GM21529 (cell line): ENCODE results near the gene PTPRG.

Experiments
- ATAC-seq: cut with Tn5 transposase; IDR thresholded peaks from one replicate; pipeline ENCODE4 v1.9.1; 2021; ENCODE audit not compliant: unreplicated experiment

The PTPRG gene

DNA sequence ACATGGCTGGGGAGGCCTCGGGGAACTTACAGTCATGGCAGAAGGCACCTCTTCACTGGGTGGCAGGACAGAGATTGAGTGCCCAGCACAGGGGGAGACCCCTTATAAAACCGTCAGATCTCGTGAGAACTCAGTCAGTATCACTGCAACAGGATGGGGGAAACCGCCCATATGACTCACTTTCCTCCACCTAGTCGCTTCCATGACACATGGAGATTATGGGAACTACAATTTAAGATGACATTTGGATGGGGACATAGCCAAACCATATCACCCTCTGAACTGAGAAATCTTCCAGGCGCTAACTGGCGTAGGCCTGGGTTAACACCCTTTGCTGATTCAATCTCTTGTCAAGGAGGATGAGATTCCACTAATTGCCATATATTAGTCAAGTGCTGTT lies 419.7 kb downstream of the PTPRG start:
- no peak for ATAC-seq

DNA sequence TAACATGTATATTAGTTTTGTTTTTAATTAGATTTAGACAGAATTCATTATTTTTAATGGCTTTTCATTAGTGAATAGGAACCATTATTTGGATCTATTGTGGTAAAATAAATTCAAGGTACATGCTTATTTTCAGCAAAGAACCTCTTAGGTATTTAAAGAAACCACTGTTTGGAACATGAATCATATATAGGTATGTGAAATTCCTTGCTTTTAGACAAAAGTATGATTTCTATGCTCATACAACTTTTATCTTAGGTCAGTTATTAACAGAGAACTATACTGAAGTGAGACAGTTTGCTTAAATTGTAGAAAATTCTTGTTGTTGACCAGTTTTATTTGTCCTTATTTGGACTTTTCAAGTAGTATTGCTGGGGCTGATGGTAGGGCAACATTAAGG lies 422.1 kb downstream of the PTPRG start:
- ATAC-seq, result no peak

DNA sequence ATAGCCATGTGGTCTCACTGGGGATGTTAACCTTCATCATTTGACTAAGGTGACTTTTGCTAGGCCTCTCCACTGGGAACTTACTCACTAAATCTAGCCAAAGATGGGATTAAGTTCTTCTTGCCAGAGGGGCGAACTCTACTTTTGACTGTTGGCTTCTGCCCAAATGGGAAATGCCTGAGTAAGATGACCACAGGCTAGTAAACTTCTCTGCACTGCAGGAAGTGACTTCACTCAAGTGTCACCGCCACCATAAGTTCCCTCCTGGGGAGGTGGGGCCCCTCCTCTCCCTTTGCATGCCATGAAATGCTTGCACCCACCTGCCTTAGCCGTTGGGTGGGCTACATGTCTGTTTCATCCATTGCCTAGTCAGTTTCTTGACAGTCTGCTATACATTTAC lies 423.6 kb downstream of the PTPRG start:
- ATAC-seq, result no peak

DNA sequence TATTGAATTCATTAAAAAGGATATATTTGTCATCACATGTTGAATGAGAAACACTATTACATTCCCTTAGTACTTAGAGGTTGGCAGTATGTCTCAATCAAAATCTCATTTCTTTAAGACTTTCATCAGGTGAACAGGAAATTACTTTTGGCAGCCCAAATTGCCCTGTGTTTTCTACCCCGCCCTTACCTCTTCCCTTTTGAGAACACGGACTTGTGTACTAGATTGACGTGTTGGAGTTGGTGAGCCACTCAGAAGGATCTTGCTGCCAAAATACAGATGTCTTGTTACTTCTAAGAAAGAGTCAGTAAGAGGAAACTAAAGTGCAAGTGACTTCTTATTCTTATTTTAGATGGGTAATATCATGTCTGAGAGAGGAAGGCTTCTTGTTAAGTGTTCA lies 425.1 kb downstream of the PTPRG start:
- ATAC-seq, result no peak

DNA sequence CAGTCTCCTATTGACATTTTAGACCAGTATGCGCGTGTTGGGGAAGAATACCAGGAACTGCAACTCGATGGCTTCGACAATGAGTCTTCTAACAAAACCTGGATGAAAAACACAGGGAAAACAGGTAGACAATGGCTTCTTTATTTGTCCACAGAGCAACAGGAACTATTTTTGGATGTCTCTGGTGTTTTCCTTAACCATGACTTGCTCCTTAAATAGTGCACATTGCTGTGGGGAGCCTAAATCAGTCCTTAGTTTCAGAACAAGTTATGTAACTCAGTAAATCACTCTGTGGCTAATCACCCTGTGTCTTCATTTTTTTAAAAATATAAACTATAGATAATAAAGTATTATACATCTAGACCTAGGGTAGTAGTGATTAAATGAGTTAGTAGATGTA lies 428.3 kb downstream of the PTPRG start:
- ATAC-seq, result no peak

DNA sequence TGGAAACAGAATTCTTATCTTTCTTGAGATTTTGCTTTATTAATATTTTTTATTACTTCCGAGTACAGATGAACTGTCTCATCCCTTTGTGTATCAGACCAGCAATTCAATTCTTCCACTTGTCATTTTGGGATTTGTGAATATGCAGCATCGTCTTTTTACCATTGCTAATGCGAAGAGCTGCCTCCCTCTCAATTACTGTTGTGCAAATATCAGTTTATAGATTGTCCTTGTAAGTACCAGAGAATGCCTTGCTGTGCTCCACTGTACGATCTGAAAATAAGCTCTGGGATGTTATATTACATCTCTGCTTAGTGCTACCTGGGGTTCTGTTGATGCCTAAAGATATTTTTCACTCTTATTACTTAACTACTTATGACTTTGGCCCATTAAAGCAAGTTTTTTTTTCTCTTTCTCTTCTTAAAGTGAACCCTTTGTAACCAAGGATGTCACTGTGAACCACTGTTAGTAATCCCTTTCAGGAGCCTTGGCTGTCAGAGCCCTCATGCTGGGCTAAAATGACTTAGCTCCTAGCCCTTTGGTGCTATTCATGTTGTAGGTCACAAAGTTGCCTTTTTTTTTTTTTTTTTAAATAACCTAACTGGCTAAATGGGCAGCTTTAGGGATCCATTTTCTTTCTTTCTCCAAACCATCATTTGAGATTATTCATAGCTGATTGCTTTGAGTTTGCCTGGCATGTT lies 429.1 kb downstream of the PTPRG start:
- no peak for ATAC-seq

DNA sequence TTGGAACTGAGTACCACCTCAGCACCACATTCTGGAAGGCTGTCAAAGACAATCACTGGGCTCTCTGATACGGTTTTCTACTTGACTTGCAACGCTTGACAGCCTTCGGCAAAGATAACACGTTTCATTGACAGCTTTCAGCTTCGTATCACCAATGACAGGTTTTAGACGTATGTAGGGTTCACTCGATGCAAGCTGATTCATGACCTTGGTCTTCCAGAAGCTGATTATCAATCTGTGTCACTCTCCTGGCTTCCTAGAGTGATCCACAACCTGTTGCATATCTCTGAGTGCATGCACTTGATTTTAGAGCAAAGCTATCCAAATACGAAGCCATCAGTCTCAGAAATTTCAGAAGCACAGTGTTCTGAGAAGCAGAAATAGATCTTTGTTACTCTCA lies 430.3 kb downstream of the PTPRG start:
- ATAC-seq, result no peak

DNA sequence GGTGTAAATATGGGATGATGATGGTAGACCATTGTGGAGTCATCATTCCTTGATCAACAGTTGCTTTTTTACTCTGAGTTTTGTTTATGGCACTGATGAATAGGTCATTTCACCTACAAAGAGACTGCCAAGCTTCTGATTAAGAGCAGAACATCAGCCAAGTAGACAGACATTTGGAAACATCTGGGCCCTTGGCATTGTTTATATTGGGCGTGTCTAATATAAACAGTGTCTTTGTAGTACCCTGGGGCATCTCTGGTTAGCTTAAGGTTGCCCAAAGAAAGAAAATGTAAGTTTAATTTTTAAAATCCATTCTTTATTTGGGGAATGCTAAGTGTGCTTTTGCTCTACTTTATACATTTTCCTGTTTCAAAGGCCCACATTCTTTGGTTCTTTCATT lies 435.0 kb downstream of the PTPRG start:
- no peak for ATAC-seq

DNA sequence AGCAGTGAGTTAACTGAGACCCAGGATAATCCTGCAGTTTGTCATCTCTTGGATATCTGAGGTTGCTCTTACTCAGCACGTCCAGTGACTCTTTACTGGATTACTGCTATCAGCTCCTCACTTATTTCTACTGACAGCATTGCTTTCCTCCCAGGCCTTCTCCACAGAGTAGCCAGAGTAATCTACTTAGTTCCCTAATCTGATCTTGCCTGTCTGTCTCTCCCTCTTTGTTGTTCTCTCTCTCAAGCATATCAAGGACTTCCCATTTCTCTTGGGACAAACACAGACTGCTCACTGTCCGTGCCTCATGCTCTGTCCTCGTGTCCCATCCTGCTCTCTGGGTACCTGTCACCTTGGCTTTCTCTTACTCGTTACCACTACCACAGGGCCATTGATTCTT lies 435.7 kb downstream of the PTPRG start:
- ATAC-seq, result no peak

DNA sequence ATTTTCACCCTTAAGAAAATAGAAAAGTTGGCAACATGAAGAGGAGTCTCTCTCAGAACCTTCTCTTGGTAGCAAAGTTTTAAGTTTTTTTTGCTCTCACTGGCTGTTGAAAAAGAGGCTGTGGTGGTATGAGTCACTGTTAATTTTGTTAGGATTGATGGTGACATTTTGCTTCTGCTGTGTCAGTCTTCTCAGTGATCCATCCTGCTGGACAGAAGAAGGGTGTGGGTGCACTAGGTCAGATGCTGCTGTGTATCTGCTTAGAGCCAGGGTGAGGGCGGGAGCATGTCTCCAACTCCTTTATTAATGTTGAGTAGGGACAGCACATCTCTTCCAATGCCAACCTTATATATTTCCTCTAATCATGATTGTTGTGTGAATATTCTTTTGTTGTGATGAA lies 442.5 kb downstream of the PTPRG start:
- no peak for ATAC-seq

DNA sequence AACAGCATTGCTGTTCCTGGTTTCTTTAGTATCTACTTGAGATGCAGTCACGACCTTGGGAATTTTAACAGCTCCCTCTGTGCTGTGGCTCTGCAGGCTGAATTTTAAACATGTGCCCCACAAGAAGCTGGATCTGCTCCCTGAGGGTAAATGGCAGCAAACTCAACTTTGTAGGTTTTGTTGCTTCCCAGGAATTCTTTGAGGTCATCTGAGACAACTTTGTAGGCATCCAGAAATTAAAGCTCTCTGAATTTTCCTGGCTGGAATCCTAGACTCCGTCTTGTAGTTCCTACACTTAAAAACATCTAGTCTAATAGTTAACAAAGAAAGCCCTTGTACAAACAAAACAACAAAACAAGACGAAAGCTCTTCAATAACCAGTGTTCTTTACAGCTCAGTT lies 445.7 kb downstream of the PTPRG start:
- no peak for ATAC-seq

DNA sequence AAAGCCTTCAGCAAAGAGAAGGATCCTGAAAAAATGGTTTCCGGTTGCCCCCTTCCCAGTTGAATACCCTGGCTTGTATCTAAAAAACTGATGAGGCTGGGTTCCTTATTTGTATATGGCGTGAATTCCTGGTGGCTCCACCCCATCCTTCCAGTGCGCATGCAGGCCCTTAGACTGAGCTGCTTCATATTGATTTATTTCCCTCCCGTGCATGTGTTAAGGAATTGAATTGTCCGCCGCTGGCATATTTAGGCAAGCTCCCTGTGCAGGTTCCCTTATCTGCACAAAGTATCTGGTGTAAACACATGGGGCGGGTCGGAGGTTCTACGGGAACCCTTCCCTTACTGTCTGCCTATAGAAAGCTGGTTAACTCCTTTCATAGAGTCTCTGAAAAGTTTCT lies 449.6 kb downstream of the PTPRG start:
- ATAC-seq, result no peak

DNA sequence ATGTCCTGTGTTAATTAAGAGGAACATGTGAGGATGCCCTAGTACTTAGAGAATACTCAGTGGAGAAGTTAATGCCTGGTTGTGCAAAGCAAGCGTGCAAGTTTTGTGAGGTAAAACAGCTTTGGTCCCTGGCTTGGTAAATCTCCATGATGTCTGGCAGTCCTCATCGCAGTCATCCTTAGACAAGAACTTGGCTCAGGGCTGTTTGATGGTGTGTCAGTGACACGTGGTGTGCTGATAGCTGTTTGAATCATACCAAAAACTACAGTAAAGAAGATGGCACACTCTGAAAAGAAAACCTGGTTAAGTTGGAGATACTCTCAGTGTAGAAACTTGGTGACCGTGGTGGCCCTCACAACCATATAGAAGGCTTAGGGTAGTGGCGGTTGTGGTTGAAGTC lies 450.3 kb downstream of the PTPRG start:
- no peak for ATAC-seq

DNA sequence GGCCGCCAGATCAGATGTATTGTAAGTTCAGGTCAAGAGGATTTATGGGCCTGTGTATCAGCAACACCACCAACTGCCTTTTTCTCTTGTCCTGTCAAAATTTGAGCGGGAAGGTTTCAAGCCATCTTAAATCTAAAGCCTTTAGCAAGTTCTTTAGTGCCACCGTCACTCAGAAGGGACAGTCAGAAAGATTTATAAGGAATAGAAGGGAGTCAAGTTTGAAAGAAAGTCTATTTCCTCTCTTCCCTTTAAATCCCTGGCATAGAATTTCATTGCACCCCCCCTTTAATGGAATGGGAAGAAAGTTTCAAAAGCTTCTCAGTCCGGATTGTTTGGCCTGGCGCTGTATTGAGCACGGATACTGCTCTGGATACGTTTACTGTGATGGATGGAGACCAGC lies 452.6 kb downstream of the PTPRG start:
- no peak for ATAC-seq

DNA sequence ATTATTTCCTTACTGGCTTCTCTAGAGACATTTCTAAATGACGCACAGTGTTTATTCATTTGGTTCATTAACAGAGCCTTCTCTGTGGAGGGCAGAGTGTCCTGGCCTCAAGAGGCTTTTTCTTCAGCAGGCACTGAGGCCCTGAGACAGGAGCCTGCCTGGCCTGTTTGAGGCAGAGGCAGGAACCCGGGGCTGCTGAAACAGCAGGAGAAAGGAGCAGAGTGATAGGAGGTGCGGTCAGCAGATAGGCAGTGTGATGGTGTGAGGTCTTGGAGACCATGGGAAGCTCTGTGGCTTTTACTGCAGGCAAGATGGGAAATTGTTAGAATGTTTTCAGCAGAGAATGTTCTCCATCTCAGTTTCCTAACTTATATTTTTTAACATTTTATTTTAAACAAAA lies 453.7 kb downstream of the PTPRG start:
- no peak for ATAC-seq

DNA sequence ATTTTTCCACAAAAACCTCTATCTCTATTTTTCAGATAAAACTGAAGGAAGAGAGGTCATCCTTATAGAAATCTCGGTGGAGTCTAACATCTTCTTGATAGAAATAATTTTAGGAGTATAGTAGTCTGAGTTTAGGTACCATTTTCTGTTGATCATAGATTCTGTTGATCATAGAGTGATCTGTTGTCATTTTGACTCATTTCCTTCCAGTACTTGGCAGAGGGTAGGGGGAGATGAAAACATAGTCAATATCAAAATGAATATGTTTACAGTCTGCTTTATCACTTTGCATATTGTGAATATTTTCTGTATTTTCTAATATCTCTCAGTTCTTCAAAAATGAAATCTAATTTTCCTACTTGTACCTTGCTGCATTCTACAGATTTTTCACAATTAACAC lies 458.5 kb downstream of the PTPRG start:
- no peak for ATAC-seq

DNA sequence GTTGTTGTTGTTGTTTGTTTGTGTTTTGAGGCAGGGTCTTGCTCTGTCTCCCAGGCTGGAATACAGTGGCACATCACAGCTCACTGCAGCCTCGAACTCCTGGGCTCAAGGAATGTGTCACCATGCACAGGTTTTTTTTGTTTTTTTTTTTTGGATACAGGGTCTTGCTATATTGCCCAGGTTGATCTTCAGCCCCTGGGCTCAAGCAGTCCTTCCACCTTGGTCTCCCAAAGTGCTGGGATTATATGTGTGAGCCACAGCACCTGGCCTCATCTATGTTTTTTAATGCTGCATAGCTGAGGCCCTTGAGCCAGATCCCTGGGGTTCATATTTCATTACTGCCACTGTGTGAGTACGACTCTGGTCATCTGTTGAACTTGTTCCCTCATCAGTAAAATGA lies 459.3 kb downstream of the PTPRG start:
- no peak for ATAC-seq

DNA sequence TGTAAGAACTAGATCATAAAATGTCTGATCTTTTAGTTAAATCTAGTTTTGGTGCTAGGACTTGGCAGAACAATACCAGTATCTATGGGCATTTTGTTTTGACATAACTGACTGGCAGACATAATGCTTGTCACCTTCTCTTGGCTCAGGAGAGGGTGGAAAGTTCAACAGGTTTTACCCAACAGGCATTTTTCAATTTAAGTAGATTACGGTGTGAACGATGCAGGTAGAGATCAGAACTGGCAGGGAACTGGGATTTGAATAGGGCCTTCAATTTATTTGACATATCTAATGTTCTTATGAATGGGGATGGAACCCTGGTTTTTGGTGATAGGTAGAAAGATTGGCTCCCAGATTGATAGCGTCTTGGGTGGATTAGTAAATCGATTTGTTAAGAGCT lies 460.9 kb downstream of the PTPRG start:
- ATAC-seq, result no peak

DNA sequence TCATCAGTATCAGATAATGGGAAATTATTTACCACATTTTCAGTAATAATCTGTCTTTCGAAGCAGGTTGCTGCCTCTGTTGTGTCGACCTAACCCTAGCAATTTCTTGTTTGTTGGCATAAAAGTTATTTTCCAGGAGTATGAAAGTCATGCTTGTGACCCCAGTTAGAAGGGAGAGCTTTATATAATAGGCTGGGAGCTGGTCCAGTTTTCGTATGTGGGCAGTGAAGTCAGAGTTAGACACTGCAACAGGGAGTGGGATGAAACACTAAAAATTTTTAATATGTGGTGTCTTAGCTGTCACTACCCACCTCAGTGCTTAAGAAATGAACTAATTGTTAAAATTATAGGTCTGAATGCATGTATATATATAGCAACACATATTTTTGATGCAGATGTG lies 463.5 kb downstream of the PTPRG start:
- ATAC-seq, result no peak

DNA sequence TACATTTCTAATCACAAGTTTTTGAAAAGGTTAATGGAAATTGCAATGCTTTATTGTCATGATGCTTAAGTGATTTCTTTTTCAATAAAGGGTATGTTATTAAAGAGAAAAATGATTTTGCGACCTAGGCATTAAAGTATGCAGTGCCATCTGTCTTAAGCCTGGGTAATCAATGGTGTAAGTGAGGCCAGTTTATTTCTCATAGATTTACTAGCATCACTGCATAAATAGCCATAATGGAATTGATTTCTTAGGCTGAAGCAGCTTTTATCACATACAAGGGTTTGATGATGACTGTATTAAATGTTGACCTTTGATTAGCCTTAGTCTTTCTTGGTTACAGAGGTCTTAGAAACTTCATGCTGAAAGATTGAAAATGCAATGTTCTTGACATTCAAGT lies 464.5 kb downstream of the PTPRG start:
- ATAC-seq, result no peak

DNA sequence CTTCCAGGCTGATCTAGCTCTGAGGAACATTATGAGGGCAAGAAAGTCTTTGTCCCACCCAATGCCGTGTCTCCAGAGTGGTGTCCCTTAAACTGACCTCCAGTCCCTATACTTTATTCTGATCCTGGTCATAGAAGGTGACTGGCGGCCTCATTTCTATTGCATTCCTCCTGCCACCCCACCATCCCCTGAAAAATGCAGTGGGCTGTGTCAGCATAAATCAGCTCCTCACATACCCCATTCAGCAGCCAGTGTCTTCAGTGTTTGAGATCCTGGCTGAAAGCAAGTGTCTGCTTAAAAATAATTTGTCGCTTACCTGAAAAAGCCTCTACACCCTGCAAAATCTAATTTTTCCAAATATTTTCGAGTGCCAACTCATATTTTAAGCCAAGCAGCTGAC lies 465.9 kb downstream of the PTPRG start:
- no peak for ATAC-seq

DNA sequence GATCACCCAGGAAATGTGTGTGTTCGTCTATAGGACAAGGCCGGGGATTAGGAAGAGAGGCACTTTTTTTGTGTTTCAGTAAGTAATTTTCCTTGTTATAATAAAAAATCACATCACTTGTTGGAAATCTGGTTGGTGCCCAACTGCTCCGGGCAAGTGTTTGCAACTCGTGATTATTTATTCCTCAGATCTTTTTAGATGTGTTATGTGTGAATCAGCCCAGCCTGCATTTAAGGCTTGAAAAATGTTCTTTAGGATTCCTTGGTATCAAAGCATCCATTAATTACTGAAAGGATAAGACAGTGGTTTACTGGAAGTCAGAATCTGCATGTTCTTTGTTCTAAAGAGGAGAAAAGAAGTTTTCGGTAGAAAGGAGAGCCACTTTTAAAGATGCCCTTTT lies 466.4 kb downstream of the PTPRG start:
- no peak for ATAC-seq

DNA sequence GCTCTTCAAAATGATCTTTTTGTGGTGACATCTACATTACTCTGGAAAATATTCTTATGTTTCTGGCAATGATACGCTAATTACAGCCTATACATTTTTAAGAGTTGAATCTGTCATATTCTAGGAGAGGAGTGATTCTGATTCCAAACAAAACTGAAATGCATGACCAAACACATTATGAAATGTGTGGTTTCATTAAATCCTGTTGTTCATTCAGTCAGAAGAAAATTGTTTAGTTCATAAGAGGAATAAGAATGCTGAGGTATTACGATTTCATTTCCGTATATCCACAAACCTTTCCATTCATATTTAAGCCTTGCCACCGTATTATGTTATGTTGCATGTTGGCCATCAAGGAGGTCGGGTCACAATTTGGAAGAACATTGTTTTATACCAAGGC lies 466.9 kb downstream of the PTPRG start:
- no peak for ATAC-seq

DNA sequence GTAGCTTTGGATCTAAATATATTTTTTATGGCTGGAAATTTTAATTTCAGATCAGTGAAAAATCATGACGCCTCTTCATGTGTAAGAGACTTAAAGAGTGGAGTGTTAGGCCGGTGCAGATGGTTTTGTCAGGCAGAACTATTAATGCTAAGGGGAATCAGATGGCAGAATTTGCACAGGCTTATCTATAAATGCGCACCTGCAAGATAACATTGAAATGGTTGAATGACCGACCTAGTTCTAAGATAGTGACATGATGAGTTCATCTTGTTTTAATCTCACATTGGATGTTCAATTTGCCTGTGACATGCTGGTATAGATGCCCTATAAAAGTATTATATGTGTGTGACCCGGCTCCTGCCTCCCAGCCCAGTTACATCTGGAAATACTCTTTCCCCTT lies 471.4 kb downstream of the PTPRG start:
- ATAC-seq, result no peak
